ENCODE results near the gene LRRC7. TPM values are rescaled to one million over a fixed set of nuclear protein-coding genes. Genes with fewer than 3 reads are reported as not detected.
A peak's percentile ranks its signal among the peaks of the same experiment; 100 is the strongest.

The LRRC7 gene
- total RNA-seq, 4 donors from 2014 or later: under 0.01 TPM; not detected in 3

- intact Hi-C loops (cut with DNase I): no loop called here
Measured at GRCh38 chr1:70117046-70117445, 549.3 kb downstream of the LRRC7 start.

GRCh38 chr1:70134148-70134547, 566.4 kb downstream of the LRRC7 start:
- no peaks in the 10 kb centered on the region for H3K36me3 ChIP-seq
- WGBS, 2 donors: 63 to 75% methylated on average over 3 of the region's 3 CpGs
- no peaks in the 10 kb centered on the region for H3K27me3 ChIP-seq
- H3K9me3 ChIP-seq: no peaks in the 10 kb centered on the region
- intact Hi-C loops (cut with DNase I): loop anchor here (5.0 kb wide), 1 partner anchor 378 kb away; no protein-coding TSS in a partner anchor
- TF ChIP-seq POLR2A (IDR thresholded peaks at IDR 0.05) (no peak), CTCF (IDR thresholded peaks at IDR 0.05) (no peak)
- no peak overlapping the region for H3K4me3 ChIP-seq
- peak overlapping the region in 1 of 4 donors; percentile 9 for H3K27ac ChIP-seq
- H3K4me1 ChIP-seq: peaks cover 0 to 8% (median 0%) of the 10 kb centered on the region in 3 donors
- DNase-seq: no peak

More at GRCh38 chr1:70117046-70117445, 549.3 kb downstream of the LRRC7 start:
- DNase-seq: no peak
- Histone ChIP-seq H3K36me3 (no peaks in the 10 kb centered on the region), H3K27me3 (no peaks in the 10 kb centered on the region), H3K9me3 (no peaks in the 10 kb centered on the region), H3K4me3 (no peak overlapping the region), H3K4me1 (no peaks in the 10 kb centered on the region), H3K27ac (no peak overlapping the region)
- no peak for TF ChIP-seq CTCF (IDR thresholded peaks at IDR 0.05)
- TF ChIP-seq POLR2A (IDR thresholded peaks at IDR 0.05): no peak

GRCh38 chr1:70140343-70140742, 572.6 kb downstream of the LRRC7 start:
- Histone ChIP-seq H3K27me3 (no peaks in the 10 kb centered on the region), H3K4me1 (peaks cover 0 to 15% (median 8%) of the 10 kb centered on the region in 3 donors), H3K36me3 (peaks cover 0 to 21% (median 0%) of the 10 kb centered on the region in 3 donors), H3K4me3 (no peak overlapping the region), H3K27ac (peak overlapping the region in 1 of 4 donors; percentile 6), H3K9me3 (no peaks in the 10 kb centered on the region)
- intact Hi-C loops (cut with DNase I): no loop called here
- TF ChIP-seq CTCF (IDR thresholded peaks at IDR 0.05): no peak
- TF ChIP-seq POLR2A (IDR thresholded peaks at IDR 0.05): no peak
- no peak for DNase-seq

- Histone ChIP-seq H3K27me3 (no peaks in the 10 kb centered on the region), H3K27ac (peak overlapping the region in 1 of 4 donors; percentile 6), H3K36me3 (peaks cover 0 to 27% (median 0%) of the 10 kb centered on the region in 3 donors), H3K4me1 (peaks cover 0 to 15% (median 8%) of the 10 kb centered on the region in 3 donors), H3K9me3 (no peaks in the 10 kb centered on the region), H3K4me3 (no peak overlapping the region)
- intact Hi-C loops (cut with DNase I): no loop called here
- WGBS, 2 donors: 70 to 71% methylated on average over 3 of the region's 3 CpGs
- TF ChIP-seq POLR2A (IDR thresholded peaks at IDR 0.05) (no peak), CTCF (IDR thresholded peaks at IDR 0.05) (no peak)
- DNase-seq: no peak
Measured at GRCh38 chr1:70140894-70141293, 573.2 kb downstream of the LRRC7 start.

- Histone ChIP-seq H3K27me3 (no peaks in the 10 kb centered on the region), H3K4me1 (peaks cover 0 to 15% (median 8%) of the 10 kb centered on the region in 3 donors), H3K9me3 (no peaks in the 10 kb centered on the region), H3K36me3 (peaks cover 0 to 36% (median 0%) of the 10 kb centered on the region in 3 donors), H3K4me3 (no peak overlapping the region), H3K27ac (no peak overlapping the region)
- WGBS, 2 donors: 67 to 79% methylated on average over 2 of the region's 2 CpGs
- no peak for DNase-seq
- intact Hi-C loops (cut with DNase I): no loop called here
- TF ChIP-seq POLR2A (IDR thresholded peaks at IDR 0.05) (no peak), CTCF (IDR thresholded peaks at IDR 0.05) (no peak)
Measured at GRCh38 chr1:70142075-70142474, 574.4 kb downstream of the LRRC7 start.

All from esophagus squamous epithelium (tissue), 5 donors.